GM19455 (cell line): ENCODE measurements around the gene YEATS4.

ENCODE experiments used
- ATAC-seq: cut with Tn5 transposase; IDR thresholded peaks from one replicate; pipeline ENCODE4 v1.9.1; 2021; ENCODE audit not compliant: unreplicated experiment

YEATS4 gene

GRCh38 chr12:69341328-69341727 is 18.2 kb upstream of the YEATS4 start:
- ATAC-seq: no peak

DNA sequence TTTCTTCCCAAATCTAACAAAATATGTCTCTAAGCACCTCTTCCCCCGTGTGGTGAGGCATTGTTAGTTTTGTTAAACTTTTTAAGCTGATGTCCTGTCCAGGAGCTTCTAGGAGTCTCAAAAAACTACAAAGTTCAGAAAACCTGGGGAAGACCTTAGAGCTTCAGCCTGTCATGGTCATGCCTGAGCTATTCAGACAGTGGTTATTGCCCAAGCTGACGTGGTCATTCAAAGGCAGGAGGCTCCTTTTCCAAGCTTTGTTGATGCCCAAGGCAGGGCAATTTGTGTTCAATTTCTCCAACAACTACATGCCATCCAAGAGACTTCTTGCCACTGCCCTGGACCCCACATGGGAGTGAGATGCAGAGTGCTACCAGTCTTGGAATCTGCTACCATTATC is 17.1 kb upstream of the YEATS4 start:
- no peak for ATAC-seq

GRCh38 chr12:69343357-69343756 is 16.2 kb upstream of the YEATS4 start:
- no peak for ATAC-seq

GRCh38 chr12:69343885-69344612 is 15.5 kb upstream of the YEATS4 start:
- no peak for ATAC-seq

- no peak for ATAC-seq
Measured at GRCh38 chr12:69345077-69345476, 14.5 kb upstream of the YEATS4 start.

- no peak for ATAC-seq
Measured at GRCh38 chr12:69345742-69346141, 13.8 kb upstream of the YEATS4 start.

DNA sequence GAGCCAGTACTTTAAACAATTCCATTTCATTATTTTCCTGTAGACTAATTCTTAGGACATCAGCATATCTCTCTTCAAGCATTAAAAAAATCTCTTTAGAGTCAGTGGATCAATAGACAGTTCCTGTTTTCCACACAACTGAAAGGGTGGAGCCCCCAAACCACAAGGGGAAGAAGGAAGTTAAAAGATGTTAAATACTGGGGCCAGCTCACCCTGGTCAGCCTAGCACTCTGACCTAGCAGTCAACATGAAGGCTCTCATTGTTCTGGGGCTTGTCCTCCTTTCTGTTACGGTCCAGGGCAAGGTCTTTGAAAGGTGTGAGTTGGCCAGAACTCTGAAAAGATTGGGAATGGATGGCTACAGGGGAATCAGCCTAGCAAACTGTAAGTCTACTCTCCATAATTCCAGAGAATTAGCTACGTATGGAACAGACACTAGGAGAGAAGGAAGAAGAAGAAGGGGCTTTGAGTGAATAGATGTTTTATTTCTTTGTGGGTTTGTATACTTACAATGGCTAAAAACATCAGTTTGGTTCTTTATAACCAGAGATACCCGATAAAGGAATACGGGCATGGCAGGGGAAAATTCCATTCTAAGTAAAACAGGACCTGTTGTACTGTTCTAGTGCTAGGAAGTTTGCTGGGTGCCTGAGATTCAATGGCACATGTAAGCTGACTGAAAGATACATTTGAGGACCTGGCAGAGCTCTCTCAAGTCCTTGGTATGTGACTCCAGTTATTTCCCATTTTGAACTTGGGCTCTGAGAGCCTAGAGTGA is 11.2 kb upstream of the YEATS4 start, which contains the start of gene LYZ:
Gene LYZ, plus strand, starts transcription at position 220 of the 777 bp plus-strand sequence. Its CDS starts 28 bp downstream, at position 248.
- ATAC-seq: no peak

DNA sequence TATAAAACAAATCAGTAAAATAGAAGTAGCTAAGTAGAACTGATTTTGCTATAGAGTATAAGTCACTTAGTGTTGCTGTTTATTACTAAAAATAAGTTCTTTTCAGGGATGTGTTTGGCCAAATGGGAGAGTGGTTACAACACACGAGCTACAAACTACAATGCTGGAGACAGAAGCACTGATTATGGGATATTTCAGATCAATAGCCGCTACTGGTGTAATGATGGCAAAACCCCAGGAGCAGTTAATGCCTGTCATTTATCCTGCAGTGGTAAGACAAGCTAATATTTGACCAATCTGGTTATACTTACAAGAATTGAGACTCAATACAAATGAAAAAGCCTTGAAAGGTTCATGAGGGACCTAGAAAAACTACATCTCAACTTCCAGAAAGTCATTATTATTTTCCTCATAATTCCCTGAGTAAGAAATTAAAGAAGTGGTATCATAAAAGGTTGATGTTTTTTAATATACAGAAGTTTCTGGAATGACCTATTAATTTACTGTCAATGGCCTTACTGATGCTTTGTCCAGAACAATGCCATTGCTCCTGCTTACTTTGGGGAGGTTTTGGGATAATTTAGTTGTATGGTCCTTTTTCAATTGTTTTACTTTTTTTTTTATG is 9.4 kb upstream of the YEATS4 start:
- no peak for ATAC-seq

- ATAC-seq: no peak
Measured at GRCh38 chr12:69350777-69351176, 8.8 kb upstream of the YEATS4 start.

GRCh38 chr12:69351462-69352236 is 7.9 kb upstream of the YEATS4 start:
- no peak for ATAC-seq

- ATAC-seq: no peak
Measured at GRCh38 chr12:69352904-69353303, 6.6 kb upstream of the YEATS4 start.

DNA sequence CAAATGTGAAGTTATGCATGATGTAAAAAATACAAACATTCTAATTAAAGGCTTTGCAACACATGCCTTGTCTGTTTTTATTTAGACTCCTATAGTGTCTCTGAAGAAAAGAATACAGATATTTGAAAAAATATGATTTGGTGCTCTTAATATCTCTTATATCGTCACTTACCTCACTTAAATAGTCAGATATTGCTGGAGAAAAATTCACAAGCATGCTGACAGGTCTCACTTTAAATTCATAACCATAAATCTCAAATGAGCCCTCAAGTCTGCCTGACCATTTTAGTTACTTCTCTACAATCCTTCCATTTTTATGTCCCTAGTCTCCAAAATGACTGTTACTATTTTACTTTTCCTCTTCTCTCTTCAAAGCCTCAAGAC is 5.4 kb upstream of the YEATS4 start:
- no peak for ATAC-seq

- no peak for ATAC-seq
Measured at GRCh38 chr12:69354556-69355187, 4.9 kb upstream of the YEATS4 start.

GRCh38 chr12:69355363-69356028 is 4.0 kb upstream of the YEATS4 start:
- no peak for ATAC-seq

DNA sequence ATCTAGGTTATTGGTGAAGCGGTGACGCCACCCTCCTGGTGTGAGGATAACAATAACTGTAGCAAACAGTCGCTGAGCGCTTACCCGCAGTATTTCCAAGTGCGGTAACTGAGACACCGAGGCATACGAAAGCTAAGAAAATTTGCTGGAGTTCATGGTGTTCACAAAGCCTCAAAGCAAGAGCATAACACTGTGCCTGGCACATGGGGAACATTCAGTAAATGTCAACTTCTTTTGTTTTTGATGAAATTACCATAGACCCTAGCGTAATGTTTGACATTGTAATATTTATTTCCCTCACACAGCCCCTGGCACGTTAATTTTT is 767 bp downstream of the YEATS4 start:
- ATAC-seq: no peak

- no peak for ATAC-seq
Measured at GRCh38 chr12:69366796-69367195, 7.3 kb downstream of the YEATS4 start.

GRCh38 chr12:69368171-69368570 is 8.6 kb downstream of the YEATS4 start:
- no peak for ATAC-seq

DNA sequence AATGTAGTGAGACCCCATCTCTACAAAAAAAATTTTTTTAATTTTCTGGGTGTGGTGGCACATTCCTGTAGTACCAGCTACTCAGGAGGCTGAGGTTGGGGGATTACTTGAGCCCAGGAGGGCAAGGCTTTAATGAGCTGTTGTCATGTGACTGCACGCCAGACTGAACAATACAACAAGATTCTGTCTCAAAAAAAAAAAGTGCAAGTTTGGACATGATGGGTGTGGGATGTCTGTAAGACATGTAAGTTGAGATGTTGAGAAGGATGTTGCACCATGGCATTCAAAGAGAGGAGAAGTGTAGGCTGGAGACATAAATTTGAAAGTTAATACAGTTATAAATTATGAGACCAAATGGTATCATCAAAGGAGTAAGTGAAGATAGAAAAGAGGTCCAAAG is 23.5 kb downstream of the YEATS4 start:
- no peak for ATAC-seq

GRCh38 chr12:69385038-69385437 is 25.5 kb downstream of the YEATS4 start:
- no peak for ATAC-seq

DNA sequence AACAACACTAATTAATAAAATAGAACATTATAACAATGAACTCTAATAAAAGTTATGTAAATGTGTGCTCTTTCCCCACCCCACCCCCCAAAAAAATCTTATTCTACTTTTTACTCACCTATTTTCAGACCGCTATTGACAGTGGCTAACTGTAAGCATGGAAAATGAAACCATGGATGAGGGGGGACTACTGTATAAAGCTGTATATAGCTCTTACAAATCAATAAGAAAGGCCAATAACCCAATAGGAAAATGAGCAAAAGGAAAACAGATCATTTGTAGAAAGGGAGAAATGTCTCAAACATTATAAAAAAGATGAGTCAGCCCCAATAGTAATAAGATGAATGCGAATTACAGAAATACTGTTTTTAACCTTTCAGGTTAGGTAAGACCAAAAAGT is 27.4 kb downstream of the YEATS4 start:
- ATAC-seq: no peak
